ENCODE measurements around the gene ABHD17A. TPM values are rescaled to one million over a fixed set of nuclear protein-coding genes. Genes with fewer than 3 reads are reported as not detected.

Gene ABHD17A
- total RNA-seq, 2 donors from 2014 or later: 96.8 to 143 TPM

GRCh38 chr19:1884719-1885334, 469 bp downstream of the ABHD17A start:
- ATAC-seq (ENCODE audit: insufficient number of reproducible peaks, low FRiP score, low read depth): no peak
- TF ChIP-seq, protein P1, sequence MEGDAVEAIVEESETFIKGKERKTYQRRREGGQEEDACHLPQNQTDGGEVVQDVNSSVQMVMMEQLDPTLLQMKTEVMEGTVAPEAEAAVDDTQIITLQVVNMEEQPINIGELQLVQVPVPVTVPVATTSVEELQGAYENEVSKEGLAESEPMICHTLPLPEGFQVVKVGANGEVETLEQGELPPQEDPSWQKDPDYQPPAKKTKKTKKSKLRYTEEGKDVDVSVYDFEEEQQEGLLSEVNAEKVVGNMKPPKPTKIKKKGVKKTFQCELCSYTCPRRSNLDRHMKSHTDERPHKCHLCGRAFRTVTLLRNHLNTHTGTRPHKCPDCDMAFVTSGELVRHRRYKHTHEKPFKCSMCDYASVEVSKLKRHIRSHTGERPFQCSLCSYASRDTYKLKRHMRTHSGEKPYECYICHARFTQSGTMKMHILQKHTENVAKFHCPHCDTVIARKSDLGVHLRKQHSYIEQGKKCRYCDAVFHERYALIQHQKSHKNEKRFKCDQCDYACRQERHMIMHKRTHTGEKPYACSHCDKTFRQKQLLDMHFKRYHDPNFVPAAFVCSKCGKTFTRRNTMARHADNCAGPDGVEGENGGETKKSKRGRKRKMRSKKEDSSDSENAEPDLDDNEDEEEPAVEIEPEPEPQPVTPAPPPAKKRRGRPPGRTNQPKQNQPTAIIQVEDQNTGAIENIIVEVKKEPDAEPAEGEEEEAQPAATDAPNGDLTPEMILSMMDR (IDR thresholded peaks at IDR 0.05): no peak
- Histone ChIP-seq H3K27me3 (replicated peaks; ENCODE audit: insufficient read depth) (no peaks in the 10 kb centered on the region), H3K9me3 (no peaks in the 10 kb centered on the region), H3K4me3 (peak overlapping the region; percentile 95), H3K36me3 (no peaks in the 10 kb centered on the region), H3K27ac (peak overlapping the region; percentile 56 to 70), H3K4me1 (ENCODE audit: control insufficient read depth in 1 of 2, low read depth in 2 of 2) (peaks cover 17 to 42% of the 10 kb centered on the region in 2 donors)
- DNase-seq (ENCODE audit: low spot score): no peak

GRCh38 chr19:1884291-1884718, 991 bp downstream of the ABHD17A start:
- peak overlapping the region in 1 of 2 donors; percentile 70 for H3K27ac ChIP-seq
- H3K4me3 ChIP-seq: peak overlapping the region; percentile 95
- ATAC-seq (ENCODE audit: insufficient number of reproducible peaks, low FRiP score, low read depth): no peak
- DNase-seq (ENCODE audit: low spot score): no peak
- peaks cover 17 to 42% of the 10 kb centered on the region in 2 donors for H3K4me1 ChIP-seq (ENCODE audit: control insufficient read depth in 1 of 2, low read depth in 2 of 2)
- H3K36me3 ChIP-seq: no peaks in the 10 kb centered on the region
- H3K9me3 ChIP-seq: no peaks in the 10 kb centered on the region
- H3K27me3 ChIP-seq (replicated peaks; ENCODE audit: insufficient read depth): no peaks in the 10 kb centered on the region
- TF ChIP-seq, protein P1 (IDR thresholded peaks at IDR 0.05): no peak

- Histone ChIP-seq H3K4me3 (peak overlapping the region; percentile 95), H3K27me3 (replicated peaks; ENCODE audit: insufficient read depth) (no peaks in the 10 kb centered on the region), H3K36me3 (no peaks in the 10 kb centered on the region), H3K4me1 (ENCODE audit: control insufficient read depth in 1 of 2, low read depth in 2 of 2) (peaks cover 17 to 42% of the 10 kb centered on the region in 2 donors), H3K27ac (no peak overlapping the region), H3K9me3 (no peaks in the 10 kb centered on the region)
- ATAC-seq (ENCODE audit: insufficient number of reproducible peaks, low FRiP score, low read depth) (no peak), DNase-seq (ENCODE audit: low spot score) (no peak)
- TF ChIP-seq, protein P1 (IDR thresholded peaks at IDR 0.05): no peak
Measured at GRCh38 chr19:1883784-1884183, 1.5 kb downstream of the ABHD17A start.

GRCh38 chr19:1882786-1883692, 2.3 kb downstream of the ABHD17A start:
- peaks cover 17 to 42% of the 10 kb centered on the region in 2 donors for H3K4me1 ChIP-seq (ENCODE audit: control insufficient read depth in 1 of 2, low read depth in 2 of 2)

More at GRCh38 chr19:1882786-1883692, 2.3 kb downstream of the ABHD17A start:
- Histone ChIP-seq H3K27me3 (replicated peaks; ENCODE audit: insufficient read depth) (no peaks in the 10 kb centered on the region), H3K36me3 (no peaks in the 10 kb centered on the region), H3K27ac (peak overlapping the region in 1 of 2 donors; percentile 10), H3K4me3 (peak overlapping the region; percentile 95), H3K9me3 (no peaks in the 10 kb centered on the region)
- no peak for DNase-seq (ENCODE audit: low spot score)
- no peak for ATAC-seq (ENCODE audit: insufficient number of reproducible peaks, low FRiP score, low read depth)
- TF ChIP-seq, protein P1 (IDR thresholded peaks at IDR 0.05): no peak

All from thoracic aorta (tissue), 2 donors.